Measurements from ENCODE around the gene WDR5. TPM values are rescaled to one million over a fixed set of nuclear protein-coding genes. Genes with fewer than 3 reads are reported as not detected.

Gene WDR5
- 53.3 to 63.5 TPM (median 62.3 TPM) in 5 replicates for total RNA-seq (2022; extraction: Qiagen RNA extraction)

DNA sequence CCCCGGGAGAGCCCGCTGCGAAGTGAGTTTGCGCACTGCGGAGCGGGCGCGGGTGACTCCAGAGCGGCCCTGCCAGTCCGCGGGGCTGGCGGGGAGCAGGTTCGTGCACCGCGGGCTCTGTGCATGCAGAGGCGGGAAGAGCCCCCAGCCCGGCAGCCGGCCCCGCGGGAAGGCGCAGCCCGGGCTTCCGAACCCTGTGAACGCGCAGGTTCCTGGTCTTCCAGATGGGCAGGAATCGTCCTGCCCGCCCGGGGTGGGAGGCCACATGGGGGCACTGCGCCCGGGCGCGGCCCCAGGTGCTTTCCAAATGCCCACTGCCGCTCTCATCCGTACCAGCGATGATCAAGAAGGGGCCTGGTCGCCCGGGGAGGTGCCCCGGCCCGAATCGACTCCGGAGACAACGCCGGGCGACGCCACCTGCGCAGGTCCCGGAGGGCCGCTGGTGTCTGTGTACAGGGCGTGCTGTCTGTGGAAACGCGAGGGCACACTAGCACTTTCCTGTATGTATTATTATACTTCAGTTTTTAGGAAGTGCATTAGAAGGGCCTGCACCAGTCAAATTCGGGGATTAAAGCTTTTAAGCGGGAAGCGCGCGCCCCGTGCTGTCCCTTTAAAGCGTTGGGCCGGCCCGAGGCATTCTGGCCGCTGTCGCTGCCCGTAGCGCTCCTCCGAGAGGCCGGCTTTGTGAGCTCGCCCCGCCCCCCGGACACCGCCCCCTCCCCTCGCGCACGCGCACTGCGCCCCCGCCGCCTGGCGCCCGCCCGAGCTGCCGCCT is at the start of gene WDR5:
Gene WDR5 (plus strand): TSS at position 740 of the 775 bp plus-strand sequence. CDS start 3,796 bp downstream, outside the sequence.

Other genes starting within 250 kb of the WDR5 start
- 34.1 to 41.5 TPM (median 38.7 TPM) in 5 replicates for gene VAV2, start 143.8 kb upstream of the WDR5 start, total RNA-seq (2022; extraction: Qiagen RNA extraction)
- 14.8 to 17.5 TPM (median 17.3 TPM) in 5 replicates for gene BRD3OS, start 110.6 kb upstream of the WDR5 start, total RNA-seq (2022; extraction: Qiagen RNA extraction)
- gene BRD3, start 68.1 kb upstream of the WDR5 start, total RNA-seq (2022; extraction: Qiagen RNA extraction), result 14.8 to 20.6 TPM (median 18.9 TPM) in 5 replicates
- gene RNU6ATAC, start 28.5 kb downstream of the WDR5 start, total RNA-seq (2022; extraction: Qiagen RNA extraction), result not detected in 5 replicates
- gene RXRA, start 190.4 kb downstream of the WDR5 start, total RNA-seq (2022; extraction: Qiagen RNA extraction), result 27.7 to 38.0 TPM (median 32.3 TPM) in 5 replicates

Data from A549 treated with AZD2906 at 1 μM for 4 hours (cell line).